HG03045 (cell line): Measurements from ENCODE around the gene FHIT.
"Not testable (repeated sequence)": the region's sequence is repeated elsewhere in the genome, so short reads cannot be mapped to it uniquely, and the experiment has no call there.

Experiments
- ATAC-seq: cut with Tn5 transposase; IDR thresholded peaks from one replicate; pipeline ENCODE4 v1.9.1; 2021; ENCODE audit warnings: mild to moderate bottlenecking, moderate library complexity; ENCODE audit not compliant: unreplicated experiment

FHIT gene

DNA sequence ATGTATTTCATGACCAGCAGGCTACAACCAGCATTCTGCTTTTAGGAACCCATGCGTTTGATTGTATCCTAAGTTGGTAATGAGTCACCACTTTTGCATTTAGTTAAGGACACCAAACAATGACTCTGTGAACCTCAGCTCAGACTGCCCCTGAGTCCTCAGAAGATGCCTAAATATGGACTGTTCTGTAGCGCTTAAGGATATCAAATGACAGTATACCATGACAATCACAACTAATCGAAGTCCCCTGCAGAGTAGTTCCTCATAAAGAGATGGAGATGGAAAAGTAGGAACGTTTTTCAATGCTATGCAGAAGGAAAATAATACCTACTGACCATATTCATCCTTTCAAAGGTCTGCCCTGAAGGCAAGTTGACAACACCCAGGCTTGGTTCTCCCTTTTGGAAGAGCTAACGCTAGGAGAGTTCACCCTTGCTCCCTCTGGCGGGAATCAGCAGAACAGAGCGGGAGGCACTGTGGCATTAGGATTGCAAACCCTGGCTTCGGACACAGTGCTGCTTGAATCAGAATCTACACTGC is 508.6 kb downstream of the FHIT start:
- no peak for ATAC-seq

DNA sequence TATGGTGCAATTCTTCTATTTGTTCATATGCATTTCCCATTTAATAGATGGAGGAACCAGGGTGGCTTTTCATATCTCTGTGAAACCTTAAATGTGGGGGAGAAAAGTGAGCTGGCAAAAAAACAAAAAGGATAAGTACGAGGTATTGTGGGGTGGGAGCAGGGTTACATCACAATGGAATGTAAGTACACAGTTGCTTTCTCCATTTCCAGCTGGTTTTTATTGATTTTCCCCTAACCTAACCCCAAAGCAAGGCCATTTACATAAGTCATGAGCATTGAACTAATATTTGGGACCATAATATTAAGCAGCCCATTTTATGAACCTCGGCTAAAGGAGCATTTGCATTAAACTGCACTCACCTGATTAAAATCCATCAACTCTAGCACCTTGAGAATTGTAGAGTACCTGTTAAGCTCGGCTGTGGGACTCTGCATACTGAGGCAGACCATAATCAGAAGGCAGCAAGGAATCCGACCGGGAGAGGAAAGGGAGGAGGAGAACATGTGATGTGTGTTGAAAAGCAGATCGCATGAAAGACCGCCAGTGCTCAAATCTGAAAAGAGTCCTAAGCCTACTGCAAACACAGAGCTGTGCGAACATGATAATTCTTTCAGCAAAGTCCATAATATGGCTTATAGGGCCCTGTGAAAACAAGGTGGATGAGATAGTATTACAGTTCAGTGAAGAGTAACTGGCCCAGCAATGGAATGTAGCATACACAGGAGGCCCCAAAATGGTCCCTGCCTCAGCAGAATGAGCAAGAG is 513.4 kb downstream of the FHIT start:
- ATAC-seq = no peak

GRCh38 chr3:60730371-60730770 is 520.9 kb downstream of the FHIT start:
- no peak for ATAC-seq

GRCh38 chr3:60729056-60729455 is 522.2 kb downstream of the FHIT start:
- ATAC-seq = no peak

DNA sequence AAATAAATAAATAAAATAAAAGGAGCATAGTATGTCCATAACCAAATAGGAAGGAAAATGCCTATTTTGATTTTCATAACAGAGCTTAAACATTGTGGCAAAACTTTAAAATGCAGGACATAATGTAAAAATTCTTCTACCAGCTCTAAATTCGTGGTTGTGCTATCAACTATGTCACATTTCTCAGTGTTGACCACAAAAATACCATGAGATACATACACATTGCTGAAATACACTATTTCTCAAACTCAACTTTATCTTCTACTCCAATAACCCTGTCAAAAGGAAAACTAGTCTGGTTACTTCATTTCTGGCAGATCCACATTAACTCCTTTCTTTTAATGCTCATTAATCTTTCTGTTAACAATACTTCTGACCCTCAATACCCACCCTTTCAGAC is 523.2 kb downstream of the FHIT start:
- ATAC-seq = no peak

- no peak for ATAC-seq
Observed at GRCh38 chr3:60720736-60721135, 530.5 kb downstream of the FHIT start.

DNA sequence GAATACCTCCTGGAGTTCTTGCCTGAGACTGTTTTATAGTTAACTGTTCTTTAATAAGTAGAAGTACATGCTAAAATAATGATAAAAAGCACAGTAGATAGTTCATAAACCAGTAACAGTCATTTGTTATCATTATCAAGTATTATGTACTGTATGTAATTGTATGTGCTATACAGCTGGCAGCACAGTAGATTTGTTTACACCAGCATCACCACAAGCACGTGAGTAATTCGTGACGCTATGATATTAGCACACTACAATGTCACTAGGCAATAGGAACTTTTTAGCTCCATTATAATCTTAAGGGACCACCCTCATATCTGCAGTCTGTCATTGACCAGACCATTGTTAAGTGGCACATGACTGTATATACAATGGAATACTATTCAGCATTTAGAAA is 534.7 kb downstream of the FHIT start:
- no peak for ATAC-seq

- ATAC-seq = no peak
Observed at GRCh38 chr3:60708191-60708975, 542.9 kb downstream of the FHIT start.

DNA sequence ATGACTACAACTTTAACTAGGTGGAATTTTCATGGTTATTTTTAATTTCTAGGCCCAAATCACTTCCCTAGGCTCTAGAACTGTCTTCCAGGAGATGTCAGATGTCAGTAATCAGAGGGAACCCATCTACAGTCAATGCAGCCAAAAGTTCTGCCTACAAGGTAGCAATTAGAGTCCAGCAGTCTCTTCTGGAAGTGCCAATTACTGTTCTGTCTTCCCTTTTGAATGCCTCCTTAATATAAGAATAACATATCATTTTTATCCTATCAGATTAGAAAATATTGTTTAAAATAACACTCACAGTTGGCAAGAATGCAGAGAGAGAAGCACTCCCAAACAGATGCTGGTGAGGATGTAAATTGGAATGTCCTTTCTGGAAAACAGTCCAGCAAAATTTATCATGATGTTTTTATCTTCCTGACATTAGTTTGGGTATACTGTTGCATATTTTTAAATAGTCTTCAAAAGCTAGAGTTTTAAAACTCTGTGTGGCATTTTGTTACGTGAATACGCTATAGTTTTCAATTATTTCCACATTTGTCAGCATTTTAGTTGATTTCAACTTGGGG is 543.7 kb downstream of the FHIT start:
- ATAC-seq = no peak

GRCh38 chr3:60703956-60704736 is 547.1 kb downstream of the FHIT start:
- no peak for ATAC-seq

GRCh38 chr3:60703008-60703407 is 548.2 kb downstream of the FHIT start:
- no peak for ATAC-seq

DNA sequence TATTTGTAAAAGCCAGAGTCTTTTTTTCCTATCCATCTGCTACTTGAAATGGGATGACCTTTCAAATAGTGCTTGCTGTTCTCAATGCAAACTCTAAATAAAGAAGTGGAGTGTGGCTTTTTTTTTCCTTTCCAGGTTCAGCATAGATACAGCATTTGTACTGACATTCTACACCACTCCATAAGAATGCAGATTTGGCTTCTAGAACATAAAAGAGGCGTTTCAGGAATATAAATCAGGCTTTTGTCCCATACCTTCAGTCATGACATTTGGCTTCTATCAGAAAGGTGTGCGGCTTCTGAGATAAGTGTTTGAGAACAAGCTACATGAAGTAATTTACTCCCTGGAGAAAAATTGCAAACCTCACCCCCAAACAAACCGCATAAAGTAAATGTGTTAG is 553.1 kb downstream of the FHIT start:
- no peak for ATAC-seq

GRCh38 chr3:60697132-60697531 is 554.1 kb downstream of the FHIT start:
- no peak for ATAC-seq

GRCh38 chr3:60696428-60697125 is 554.7 kb downstream of the FHIT start:
- no peak for ATAC-seq

- no peak for ATAC-seq
Observed at GRCh38 chr3:60675424-60675823, 575.8 kb downstream of the FHIT start.

GRCh38 chr3:60674870-60675269 is 576.4 kb downstream of the FHIT start:
- no peak for ATAC-seq

GRCh38 chr3:60673123-60673522 is 578.1 kb downstream of the FHIT start:
- ATAC-seq = no peak

DNA sequence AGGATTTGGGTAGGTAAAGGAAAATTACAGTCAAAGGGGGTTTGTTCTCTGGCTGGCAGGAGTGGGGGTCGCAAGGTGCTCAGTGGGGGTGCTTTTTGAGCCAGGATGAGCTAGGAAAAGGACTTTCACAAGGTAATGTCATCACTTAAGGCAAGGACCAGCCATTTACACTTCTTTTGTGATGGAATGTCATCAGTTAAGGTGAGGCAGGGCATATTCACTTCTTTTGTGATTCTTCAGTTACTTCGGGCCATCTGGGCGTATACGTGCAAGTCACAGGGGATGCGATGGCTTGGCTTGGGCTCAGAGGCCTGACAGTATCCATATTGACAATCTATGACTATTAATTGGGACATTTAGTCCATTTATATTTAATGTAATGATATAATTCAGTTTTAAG is 578.9 kb downstream of the FHIT start:
- not testable (repeated sequence) for ATAC-seq

DNA sequence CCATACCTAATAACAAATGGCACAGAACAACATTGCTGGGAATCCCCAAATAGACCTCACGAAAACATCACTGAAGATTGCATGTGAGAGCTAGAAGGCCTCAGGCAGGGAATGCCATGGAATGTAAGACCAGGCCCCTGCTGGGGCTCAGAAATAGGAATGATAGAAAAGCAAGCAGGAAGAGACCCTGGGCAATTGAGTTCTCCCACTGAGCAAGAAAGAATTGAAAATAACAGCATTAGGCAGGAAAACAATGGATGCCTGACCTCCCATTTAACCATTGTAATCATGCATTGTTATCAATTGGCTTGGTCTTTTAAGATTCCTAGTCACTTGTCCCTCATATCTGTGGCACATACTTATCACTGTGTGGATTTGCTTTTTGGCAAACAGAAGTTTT is 581.6 kb downstream of the FHIT start:
- no peak for ATAC-seq

- ATAC-seq = no peak
Observed at GRCh38 chr3:60660026-60660425, 591.2 kb downstream of the FHIT start.
